NCI-H2081 (cell line): Measurements from ENCODE around the gene MRE11.
"Not testable (repeated sequence)": the region's sequence is repeated elsewhere in the genome, so short reads cannot be mapped to it uniquely, and the experiment has no call there.

ENCODE experiments used
- DNase-seq, 2 experiments: peaks; one replicate each; lab custom pipeline; 2025; lab: John Stamatoyannopoulos, UW

MRE11 gene

GRCh38 chr11:94424011-94424410, 69.6 kb downstream of the MRE11 start:
- DNase-seq = no peak

DNA sequence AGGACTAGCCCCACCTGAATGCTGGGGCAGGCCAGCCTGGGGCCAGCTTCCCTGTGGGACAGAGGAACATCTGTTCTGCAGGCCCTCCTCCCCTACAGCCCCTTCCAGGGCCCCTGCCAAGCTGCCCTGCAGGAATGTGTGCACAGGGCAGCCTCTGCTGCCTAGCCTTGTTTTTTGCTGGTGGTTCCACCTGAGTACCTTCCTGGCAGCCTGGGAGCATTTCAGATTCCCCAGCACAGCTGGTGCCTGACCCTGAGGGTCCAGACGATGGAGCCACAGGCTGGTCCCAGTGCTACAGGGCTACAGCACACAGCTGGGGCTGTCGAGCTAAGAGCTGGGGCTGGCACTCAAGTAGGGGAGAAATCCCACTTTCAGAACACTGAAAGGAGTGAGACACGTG, 70.1 kb downstream of the MRE11 start:
- no peak for DNase-seq

DNA sequence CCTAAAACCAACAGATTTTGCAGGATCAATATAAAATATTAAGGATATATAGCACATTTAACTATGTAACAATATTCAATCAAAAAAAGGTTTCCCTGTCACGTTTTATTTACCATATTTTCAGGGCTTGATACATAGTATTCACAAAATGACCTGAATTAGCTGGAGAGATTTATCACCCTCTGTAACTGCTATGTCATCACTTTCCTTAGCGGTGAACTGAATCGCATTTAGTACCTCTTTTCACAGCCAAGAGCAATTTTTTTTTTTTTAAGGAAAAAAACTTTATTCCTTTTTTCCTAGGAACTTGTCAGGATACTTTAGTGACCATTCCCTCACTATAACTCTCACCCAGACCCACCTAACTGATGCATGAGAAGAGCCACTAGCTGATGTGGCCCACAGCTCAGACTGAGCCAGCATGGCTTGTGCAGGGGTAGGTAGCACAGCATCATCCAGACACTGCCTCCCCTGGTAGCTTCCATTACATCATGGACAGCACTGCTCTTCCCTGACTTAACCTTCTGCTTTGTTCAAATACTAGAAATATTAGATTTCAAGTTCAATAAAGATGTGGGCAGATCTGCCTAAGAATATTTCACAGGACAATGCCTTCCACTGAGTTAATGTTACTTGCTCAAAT, 75.4 kb downstream of the MRE11 start:
- no peak for DNase-seq

DNA sequence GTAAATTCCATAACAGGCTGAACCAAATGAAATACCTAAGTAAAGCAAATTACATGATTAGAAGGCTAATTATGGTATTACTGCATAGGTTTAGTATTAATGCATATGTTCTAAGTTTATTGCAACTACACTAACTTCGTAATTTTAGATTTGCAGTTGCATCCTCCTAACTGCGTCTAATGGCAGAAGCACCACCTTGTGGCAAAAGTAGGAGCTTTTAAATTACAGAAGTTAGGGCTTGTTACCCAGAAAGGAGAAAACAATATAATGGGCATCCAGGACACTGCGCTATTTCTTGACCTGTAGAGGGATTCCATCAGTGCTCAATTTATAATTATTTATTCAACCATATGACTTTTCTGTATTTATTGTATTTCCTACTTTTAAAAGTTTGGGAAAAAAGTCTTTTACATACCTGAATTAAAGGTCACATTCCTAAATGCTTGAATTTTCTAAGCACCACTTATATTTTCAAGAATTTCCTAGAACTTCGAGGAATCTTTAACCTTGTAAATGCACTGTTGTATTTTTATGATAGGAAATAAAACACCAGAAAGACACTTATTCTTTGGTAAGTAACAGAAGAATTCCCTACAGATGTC, 76.2 kb downstream of the MRE11 start:
- no peak for DNase-seq

GRCh38 chr11:94405062-94405833, 88.4 kb downstream of the MRE11 start:
- DNase-seq = no peak

DNA sequence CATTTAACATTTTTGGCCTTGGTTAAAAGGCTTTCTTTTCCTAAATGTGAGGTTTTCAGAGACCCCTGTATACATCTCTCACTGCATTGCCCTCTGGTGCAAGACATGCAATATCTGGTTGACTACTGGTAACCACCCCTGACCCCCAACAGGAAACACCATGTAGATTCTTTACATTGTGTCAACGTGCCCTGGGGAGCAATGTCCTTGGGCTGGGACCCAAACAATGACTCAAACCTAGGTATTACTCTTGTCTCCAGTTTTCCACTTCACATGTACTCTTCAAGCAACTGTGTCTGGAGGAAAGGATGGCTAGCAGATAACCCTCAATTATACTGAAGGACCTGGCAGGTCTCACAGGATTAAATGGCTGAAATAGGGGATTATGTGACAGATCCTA, 91.3 kb downstream of the MRE11 start:
- no peak for DNase-seq

- no peak for DNase-seq
Observed at GRCh38 chr11:94401773-94402265, 91.8 kb downstream of the MRE11 start.

GRCh38 chr11:94400839-94401772, 92.5 kb downstream of the MRE11 start, which contains the start of gene GPR83:
Gene GPR83, minus strand, starts transcription at chr11:94401419. Its CDS starts 172 bp downstream, at chr11:94401247.
- DNase-seq = peak in 1 of 2 experiments; percentile 16

- DNase-seq = no peak
Observed at GRCh38 chr11:94400457-94400838, 93.2 kb downstream of the MRE11 start.

DNA sequence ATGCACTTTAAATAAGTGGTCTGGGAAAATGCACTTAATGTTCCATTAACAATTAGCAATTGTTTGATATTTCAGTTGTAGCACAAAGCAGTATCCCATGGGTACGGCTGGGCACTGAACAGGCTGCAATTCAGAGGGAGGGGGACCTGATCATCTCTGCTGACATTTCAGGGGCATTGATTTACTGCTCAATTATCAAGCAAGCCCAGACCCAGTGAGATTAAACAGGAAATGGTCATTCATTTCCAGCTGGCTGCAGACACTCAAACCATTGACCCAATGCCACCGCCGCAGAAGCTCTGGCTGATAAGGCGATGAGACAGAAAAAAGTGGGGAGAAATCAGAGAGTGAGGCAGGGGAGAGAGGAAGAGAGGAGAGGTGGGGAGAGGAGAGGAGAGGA, 93.6 kb downstream of the MRE11 start:
- DNase-seq = no peak

DNA sequence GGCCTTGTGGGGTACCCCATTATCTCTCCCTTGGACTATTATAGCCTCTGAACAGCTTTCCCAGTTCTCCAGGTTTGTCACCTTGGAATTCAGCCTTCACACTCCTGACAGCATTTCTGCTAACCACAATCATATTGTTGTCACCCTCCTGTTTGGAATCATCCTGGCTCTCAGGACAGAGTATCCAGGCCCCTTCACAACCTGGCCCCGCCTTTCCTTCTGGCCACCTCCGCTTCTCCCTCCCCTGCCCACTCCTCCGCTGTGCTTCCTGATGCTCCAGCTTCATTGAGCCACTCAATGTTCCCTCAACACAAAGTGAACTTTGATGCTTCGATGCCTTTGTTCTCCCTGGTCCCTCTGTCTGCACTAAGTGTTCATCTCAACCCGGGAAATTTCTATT, 95.5 kb downstream of the MRE11 start:
- DNase-seq = no peak

GRCh38 chr11:94396282-94396681, 97.4 kb downstream of the MRE11 start:
- DNase-seq = no peak

DNA sequence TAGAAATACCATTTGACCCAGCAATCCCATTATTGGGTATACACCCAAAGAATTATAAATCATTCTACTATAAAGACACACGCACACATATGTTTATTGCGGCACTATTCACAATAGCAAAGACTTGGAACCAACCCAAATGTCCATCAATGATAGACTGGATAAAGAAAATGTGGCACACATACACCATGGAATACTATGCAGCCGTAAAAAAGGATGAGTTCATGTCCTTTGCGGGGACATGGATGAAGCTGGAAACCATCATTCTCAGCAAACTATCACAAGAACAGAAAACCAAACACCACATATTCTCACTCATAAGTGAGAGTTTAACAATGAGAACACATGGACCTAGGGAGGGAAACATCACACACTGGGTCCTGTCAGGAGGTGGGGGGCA, 101.7 kb downstream of the MRE11 start:
- not testable (repeated sequence) for DNase-seq

DNA sequence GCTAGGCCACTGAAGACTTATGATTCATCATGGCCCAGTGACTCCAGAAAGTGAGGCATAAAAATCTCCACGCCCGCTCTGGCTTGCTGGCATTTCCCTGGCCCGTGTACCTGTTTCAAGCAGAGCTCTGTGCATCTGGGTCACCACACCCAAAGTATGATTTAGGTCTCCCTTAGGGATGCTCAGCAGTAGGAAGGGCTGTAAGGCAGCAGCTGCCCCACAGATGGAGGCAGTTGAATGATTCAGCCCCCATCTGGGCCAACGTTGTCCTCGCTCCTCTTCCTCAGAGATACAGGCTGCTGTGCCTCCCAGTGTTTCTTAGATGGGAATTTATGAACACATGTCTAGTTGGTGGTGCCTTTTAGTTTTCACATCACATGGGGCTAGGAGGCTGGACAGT, 114.0 kb downstream of the MRE11 start:
- no peak for DNase-seq

DNA sequence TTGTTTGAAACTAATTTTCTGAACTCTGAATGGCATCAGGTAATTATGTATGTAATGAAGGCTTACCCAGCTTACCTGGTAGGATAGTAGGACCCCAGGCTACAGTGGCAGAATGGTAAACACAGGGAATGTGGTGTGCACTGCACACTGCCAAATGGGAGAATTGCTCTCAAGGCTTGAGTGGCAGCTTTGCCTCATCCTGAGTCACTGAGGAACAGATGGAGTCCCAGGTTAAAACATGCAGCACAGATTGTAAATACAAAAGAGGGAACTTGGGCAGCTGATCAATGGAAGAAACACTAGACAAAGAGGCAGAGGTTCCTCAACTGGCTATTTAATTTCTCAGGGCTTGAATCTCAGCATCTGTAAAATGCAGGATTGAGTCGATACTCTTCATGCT, 116.8 kb downstream of the MRE11 start:
- no peak for DNase-seq

- not testable (repeated sequence) for DNase-seq
Observed at GRCh38 chr11:94370576-94370975, 123.1 kb downstream of the MRE11 start.
